ENCODE data around the gene SLC9A8.

DNA sequence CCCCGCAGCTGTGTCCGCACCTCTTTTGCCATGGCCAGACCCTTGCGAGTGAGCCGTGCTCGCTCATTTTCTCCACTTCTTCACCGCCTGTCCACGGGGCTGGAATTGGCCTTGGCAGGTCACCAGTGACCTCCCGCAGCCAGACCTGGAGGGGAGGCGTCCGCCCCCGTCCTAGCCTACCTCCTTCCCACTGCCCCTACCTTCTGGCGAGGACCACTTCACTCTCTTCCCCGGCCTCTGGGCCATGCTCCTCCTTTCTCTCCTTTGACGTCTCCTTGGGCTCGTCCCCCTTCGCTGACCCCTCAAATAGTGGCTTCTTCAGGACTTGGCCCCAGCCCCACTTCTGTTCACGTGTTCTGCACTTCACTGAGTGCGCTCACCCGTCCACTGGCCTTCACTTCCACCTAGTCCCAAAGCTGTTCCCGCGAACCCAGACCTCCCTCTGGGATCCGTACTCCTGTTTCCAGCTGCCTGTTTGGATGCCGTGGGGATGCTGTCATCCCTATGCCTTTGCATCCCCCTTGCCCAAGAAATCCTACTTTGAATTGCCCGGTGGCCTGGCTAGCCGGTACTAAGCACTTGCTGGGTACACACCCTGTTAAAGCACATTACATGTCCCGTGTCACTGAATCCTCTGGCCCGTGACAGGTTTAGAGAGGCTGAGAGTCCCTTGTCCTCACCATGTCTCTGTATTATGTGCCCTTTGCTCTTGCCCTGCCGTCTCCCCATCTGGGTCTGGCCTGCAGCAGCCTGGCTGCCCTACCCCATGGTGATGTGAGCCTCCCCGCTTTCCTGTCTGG is 69.7 kb downstream of the SLC9A8 start:
- TF ChIP-seq, protein P1, sequence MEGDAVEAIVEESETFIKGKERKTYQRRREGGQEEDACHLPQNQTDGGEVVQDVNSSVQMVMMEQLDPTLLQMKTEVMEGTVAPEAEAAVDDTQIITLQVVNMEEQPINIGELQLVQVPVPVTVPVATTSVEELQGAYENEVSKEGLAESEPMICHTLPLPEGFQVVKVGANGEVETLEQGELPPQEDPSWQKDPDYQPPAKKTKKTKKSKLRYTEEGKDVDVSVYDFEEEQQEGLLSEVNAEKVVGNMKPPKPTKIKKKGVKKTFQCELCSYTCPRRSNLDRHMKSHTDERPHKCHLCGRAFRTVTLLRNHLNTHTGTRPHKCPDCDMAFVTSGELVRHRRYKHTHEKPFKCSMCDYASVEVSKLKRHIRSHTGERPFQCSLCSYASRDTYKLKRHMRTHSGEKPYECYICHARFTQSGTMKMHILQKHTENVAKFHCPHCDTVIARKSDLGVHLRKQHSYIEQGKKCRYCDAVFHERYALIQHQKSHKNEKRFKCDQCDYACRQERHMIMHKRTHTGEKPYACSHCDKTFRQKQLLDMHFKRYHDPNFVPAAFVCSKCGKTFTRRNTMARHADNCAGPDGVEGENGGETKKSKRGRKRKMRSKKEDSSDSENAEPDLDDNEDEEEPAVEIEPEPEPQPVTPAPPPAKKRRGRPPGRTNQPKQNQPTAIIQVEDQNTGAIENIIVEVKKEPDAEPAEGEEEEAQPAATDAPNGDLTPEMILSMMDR (conservative IDR thresholded peaks at IDR 0.05; ENCODE audit: low read depth, low read length): no peak
- TF ChIP-seq SMC3 (IDR thresholded peaks at IDR 0.05; ENCODE audit: low read depth, low read length) (no peak), POLR2A (IDR thresholded peaks at IDR 0.05; ENCODE audit: low read depth, low read length) (no peak), RFX5 (IDR thresholded peaks at IDR 0.05; ENCODE audit: low read depth, low read length) (no peak), RCOR1 (IDR thresholded peaks at IDR 0.05; ENCODE audit: insufficient replicate concordance, low read length) (no peak), MAZ (IDR thresholded peaks at IDR 0.05; ENCODE audit: borderline replicate concordance, low read depth, low read length) (no peak)
